H9 (cell line): ENCODE data around the gene EPHA8. TPM values are rescaled to one million over a fixed set of nuclear protein-coding genes. Genes with fewer than 3 reads are reported as not detected.
A peak's percentile ranks its signal among the peaks of the same experiment; 100 is the strongest.

Source experiments
- DNase-seq: peaks from one replicate; pipeline ENCODE4 v3.0.0-alpha.2; 2017
- H2AFZ ChIP-seq: one replicate; pipeline ENCODE4 v1.6.1; 2013; ENCODE audit warnings: mild to moderate bottlenecking, low read length, control low read depth, moderate library complexity
- H2AK5ac ChIP-seq: 2 replicates; pipeline ENCODE4 v1.6.1; 2013; ENCODE audit warnings: low read length, control low read depth, mixed read lengths; ENCODE audit not compliant: insufficient read length
- H2BK120ac ChIP-seq: one replicate; pipeline ENCODE4 v1.6.1; 2013; ENCODE audit warnings: low read depth, mild to moderate bottlenecking, low read length, control low read depth, inconsistent platforms; ENCODE audit not compliant: poor library complexity, severe bottlenecking
- H2BK12ac ChIP-seq: 2 replicates; pipeline ENCODE4 v1.6.1; 2013; ENCODE audit warnings: low read length, control low read depth, mixed read lengths, low read depth; ENCODE audit not compliant: insufficient read length
- H2BK15ac ChIP-seq: 2 replicates; pipeline ENCODE4 v1.6.1; 2013; ENCODE audit warnings: low read depth, low read length, control low read depth
- H2BK20ac ChIP-seq: one replicate; pipeline ENCODE4 v1.6.1; 2013; ENCODE audit warnings: low read depth, mild to moderate bottlenecking, low read length, control low read depth, inconsistent platforms; ENCODE audit not compliant: poor library complexity, severe bottlenecking
- H2BK5ac ChIP-seq: 2 replicates; pipeline ENCODE4 v1.6.1; 2013; ENCODE audit warnings: low read length, control low read depth, mixed read lengths; ENCODE audit not compliant: insufficient read length
- H3K14ac ChIP-seq: 2 replicates; pipeline ENCODE4 v1.6.1; 2013; ENCODE audit warnings: low read length, control low read depth; ENCODE audit not compliant: insufficient read depth
- H3K18ac ChIP-seq: 2 replicates; pipeline ENCODE4 v1.6.1; 2013; ENCODE audit warnings: low read depth, mild to moderate bottlenecking, mixed read lengths, low read length, control low read depth; ENCODE audit not compliant: insufficient read length
- H3K23ac ChIP-seq: 2 replicates; pipeline ENCODE4 v1.6.1; 2013; ENCODE audit warnings: low read length, control low read depth, mixed read lengths, low read depth; ENCODE audit not compliant: insufficient read length
- H3K23me2 ChIP-seq: 2 replicates; pipeline ENCODE4 v1.6.1; 2013; ENCODE audit warnings: low read depth, mild to moderate bottlenecking, mixed read lengths, low read length, control low read depth; ENCODE audit not compliant: insufficient read length, poor library complexity, severe bottlenecking
- H3K27ac ChIP-seq: 2 replicates; pipeline ENCODE4 v1.5.1; 2013; ENCODE audit warnings: low read length, control low read depth, mixed read lengths, low read depth; ENCODE audit not compliant: insufficient read length
- H3K27me3 ChIP-seq: 2 replicates; pipeline ENCODE4 v1.6.1; 2013; ENCODE audit warnings: low read length, control low read depth, inconsistent platforms; ENCODE audit not compliant: insufficient read depth
- H3K4ac ChIP-seq: 2 replicates; pipeline ENCODE4 v1.6.1; 2013; ENCODE audit warnings: low read depth, mild to moderate bottlenecking, control low read depth, inconsistent platforms, low read length, moderate library complexity
- H3K4me1 ChIP-seq: 2 replicates; pipeline ENCODE4 v1.6.1; 2013; ENCODE audit warnings: low read length, control low read depth, inconsistent platforms; ENCODE audit not compliant: insufficient read depth
- H3K4me2 ChIP-seq: 2 replicates; pipeline ENCODE4 v1.6.1; 2013; ENCODE audit warnings: low read length, control low read depth, mixed read lengths; ENCODE audit not compliant: insufficient read length, insufficient read depth
- H3K56ac ChIP-seq: 2 replicates; pipeline ENCODE4 v1.6.1; 2013; ENCODE audit warnings: low read depth, mild to moderate bottlenecking, mixed read lengths, low read length, control low read depth; ENCODE audit not compliant: insufficient read length
- H3K79me1 ChIP-seq: 2 replicates; pipeline ENCODE4 v1.6.1; 2013; ENCODE audit warnings: low read depth, mild to moderate bottlenecking, moderate library complexity, low read length, control low read depth, inconsistent platforms; ENCODE audit not compliant: insufficient read depth, poor library complexity, severe bottlenecking
- H3K79me2 ChIP-seq: 2 replicates; pipeline ENCODE4 v1.6.1; 2013; ENCODE audit warnings: low read length, control low read depth, inconsistent platforms; ENCODE audit not compliant: insufficient read depth
- H3K9ac ChIP-seq: 2 replicates; pipeline ENCODE4 v1.6.1; 2013; ENCODE audit warnings: low read length, control low read depth, mixed read lengths; ENCODE audit not compliant: insufficient read length; ENCODE audit errors: extremely low read depth
- H3K9me3 ChIP-seq: one replicate; pipeline ENCODE4 v1.6.1; 2013; ENCODE audit warnings: low read depth, low read length, inconsistent platforms; ENCODE audit not compliant: control insufficient read depth
- H3T11ph ChIP-seq: one replicate; pipeline ENCODE4 v1.6.1; 2013; ENCODE audit warnings: mild to moderate bottlenecking, low read length, control low read depth, inconsistent platforms
- H4K20me1 ChIP-seq: one replicate; pipeline ENCODE4 v1.6.1; 2013; ENCODE audit not compliant: control insufficient read depth, insufficient read length, insufficient read depth
- H4K5ac ChIP-seq: 2 replicates; pipeline ENCODE4 v1.6.1; 2013; ENCODE audit warnings: low read depth, mild to moderate bottlenecking, mixed read lengths, low read length, control low read depth; ENCODE audit not compliant: insufficient read length
- H4K8ac ChIP-seq: replicated peaks from 2 replicates; pipeline ENCODE4 v1.6.1; 2013; ENCODE audit warnings: low read length, control low read depth, mixed read lengths, low read depth; ENCODE audit not compliant: insufficient read length
- H4K91ac ChIP-seq: 2 replicates; pipeline ENCODE4 v1.6.1; 2013; ENCODE audit warnings: low read depth, mild to moderate bottlenecking, moderate library complexity, mixed read lengths, low read length, control low read depth; ENCODE audit not compliant: insufficient read length
- H3K27ac Mint-ChIP-seq, 3 experiments: 2 replicates in 2 of 3; 3 replicates in 1 of 3; pipeline ENCODE4 v1.8.0; 2020 to 2021; ENCODE audit warnings: mixed read lengths in 3 of 3, mild to moderate bottlenecking in 1 of 3, moderate library complexity in 1 of 3
- H3K27me3 Mint-ChIP-seq: 2 replicates; pipeline ENCODE4 v1.8.0; 2021; ENCODE audit warnings: low read depth, mild to moderate bottlenecking, moderate library complexity, mixed read lengths
- H3K36me3 Mint-ChIP-seq, 3 experiments: 2 replicates in 2 of 3; 3 replicates in 1 of 3; pipeline ENCODE4 v1.8.0; 2020 to 2021; ENCODE audit warnings: low read depth in 3 of 3, mixed read lengths in 3 of 3; ENCODE audit not compliant: insufficient read depth in 1 of 3
- H3K4me1 Mint-ChIP-seq, 2 experiments: 2 replicates each; pipeline ENCODE4 v1.8.0; 2020; ENCODE audit warnings: mixed read lengths in 2 of 2
- H3K4me3 Mint-ChIP-seq, 2 experiments: 2 replicates in 1 of 2; 3 replicates in 1 of 2; pipeline ENCODE4 v1.8.0; 2020 to 2021; ENCODE audit warnings: mild to moderate bottlenecking in 2 of 2, mixed read lengths in 2 of 2, moderate library complexity in 1 of 2
- H3K9me3 Mint-ChIP-seq, 2 experiments: 2 replicates in 1 of 2; 3 replicates in 1 of 2; pipeline ENCODE4 v1.8.0; 2020; ENCODE audit warnings: mild to moderate bottlenecking in 2 of 2, mixed read lengths in 2 of 2, moderate library complexity in 1 of 2
- WGBS: extraction: QIAGEN DNeasy Blood & Tissue Kit; methylation state at CpG from one replicate; pipeline ENCODE4 v1.1.7; 2013; ENCODE audit warnings: missing lambda C conversion rate, low lambda C conversion rate, mixed read lengths; ENCODE audit not compliant: insufficient read length; ENCODE audit errors: extremely low coverage; 5-methylcytosine and 5-hydroxymethylcytosine counted together
- total RNA-seq: library from RNA; stranded (reverse); gene quantifications from 2 replicates; pipeline ENCODE4 v1.2.1, GENCODE V29; 2021
- TF ChIP-seq, protein P1 (sequence below): fragments of 200-600 bp; sonication (generic); conservative IDR thresholded peaks from 3 replicates; pipeline ENCODE4 v1.8.0; 2021; ENCODE audit warnings: antibody characterized with exemption, mild to moderate bottlenecking

EPHA8 gene
- total RNA-seq, 1 experiment from 2014 or later: 3.4 TPM

DNA sequence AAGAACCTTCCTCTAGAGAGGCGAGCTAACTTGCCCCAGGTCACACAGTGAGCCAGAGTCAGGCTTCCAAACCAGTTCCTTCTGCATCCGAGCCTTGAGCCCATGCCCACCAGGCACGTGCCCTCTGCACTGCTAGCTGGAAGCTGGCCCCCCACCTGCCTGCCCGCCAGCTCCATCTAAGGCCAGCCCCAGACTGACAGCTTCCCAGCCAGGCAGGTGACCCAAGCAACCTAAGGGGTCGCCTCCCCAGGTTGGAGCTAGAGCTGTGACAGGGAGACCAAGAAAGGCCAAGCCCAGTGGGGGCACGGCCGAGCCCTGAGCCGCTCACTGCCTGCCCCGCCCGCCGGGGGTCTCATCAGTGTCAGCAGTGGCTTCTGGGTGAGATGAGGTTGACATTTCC lies 53.3 kb downstream of the EPHA8 start:
- H3K27ac Mint-ChIP-seq: 0 out of 7 replicates have a peak overlapping the region, but pooled peaks of 1 of the 3 experiments have one; percentile 22
- DNase-seq: no peak
- H3K79me1 ChIP-seq: no peaks in the 10 kb centered on the region
- H2AFZ ChIP-seq: no peak overlapping the region
- no peak overlapping the region for H2BK20ac ChIP-seq
- H3K4me1 ChIP-seq: no peaks in the 10 kb centered on the region; the same call in 1 of the 2 replicates
- no peak overlapping the region for H4K5ac ChIP-seq
- no peaks in the 10 kb centered on the region for H3K79me2 ChIP-seq
- no peaks in the 10 kb centered on the region; a peak in 1 of 5 replicates for H3K9me3 Mint-ChIP-seq
- no peaks in the 10 kb centered on the region for H4K20me1 ChIP-seq
- H3K36me3 Mint-ChIP-seq: no peaks in the 10 kb centered on the region
- no peak overlapping the region for H2BK120ac ChIP-seq
- no peak overlapping the region for H3K56ac ChIP-seq
- H4K8ac ChIP-seq: no peak overlapping the region
- TF ChIP-seq, protein P1, sequence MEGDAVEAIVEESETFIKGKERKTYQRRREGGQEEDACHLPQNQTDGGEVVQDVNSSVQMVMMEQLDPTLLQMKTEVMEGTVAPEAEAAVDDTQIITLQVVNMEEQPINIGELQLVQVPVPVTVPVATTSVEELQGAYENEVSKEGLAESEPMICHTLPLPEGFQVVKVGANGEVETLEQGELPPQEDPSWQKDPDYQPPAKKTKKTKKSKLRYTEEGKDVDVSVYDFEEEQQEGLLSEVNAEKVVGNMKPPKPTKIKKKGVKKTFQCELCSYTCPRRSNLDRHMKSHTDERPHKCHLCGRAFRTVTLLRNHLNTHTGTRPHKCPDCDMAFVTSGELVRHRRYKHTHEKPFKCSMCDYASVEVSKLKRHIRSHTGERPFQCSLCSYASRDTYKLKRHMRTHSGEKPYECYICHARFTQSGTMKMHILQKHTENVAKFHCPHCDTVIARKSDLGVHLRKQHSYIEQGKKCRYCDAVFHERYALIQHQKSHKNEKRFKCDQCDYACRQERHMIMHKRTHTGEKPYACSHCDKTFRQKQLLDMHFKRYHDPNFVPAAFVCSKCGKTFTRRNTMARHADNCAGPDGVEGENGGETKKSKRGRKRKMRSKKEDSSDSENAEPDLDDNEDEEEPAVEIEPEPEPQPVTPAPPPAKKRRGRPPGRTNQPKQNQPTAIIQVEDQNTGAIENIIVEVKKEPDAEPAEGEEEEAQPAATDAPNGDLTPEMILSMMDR: no peak
- H3K9me3 ChIP-seq: no peaks in the 10 kb centered on the region
- H4K91ac ChIP-seq: no peak overlapping the region
- no peak overlapping the region for H3T11ph ChIP-seq
- H3K23me2 ChIP-seq: no peaks in the 10 kb centered on the region
- H2BK5ac ChIP-seq: no peak overlapping the region
- H3K4ac ChIP-seq: no peak overlapping the region
- H3K14ac ChIP-seq: no peak overlapping the region; the same call in 1 of the 2 replicates
- H3K23ac ChIP-seq: no peak overlapping the region
- no peak overlapping the region for H3K18ac ChIP-seq
- no peak overlapping the region for H3K27ac ChIP-seq
- peaks cover 14 to 42% of the 10 kb centered on the region in 2 experiments for H3K4me1 Mint-ChIP-seq
- H2BK12ac ChIP-seq: no peak overlapping the region
- no peak overlapping the region for H2BK15ac ChIP-seq
- no peaks in the 10 kb centered on the region for H3K27me3 ChIP-seq
- H3K9ac ChIP-seq: no peak overlapping the region
- H2AK5ac ChIP-seq: no peak overlapping the region
- H3K4me2 ChIP-seq: no peak overlapping the region
- WGBS: no CpG with 5 or more reads among the region's 11 CpGs
- peaks cover 37% of the 10 kb centered on the region for H3K27me3 Mint-ChIP-seq
- no peak overlapping the region for H3K4me3 Mint-ChIP-seq
